Aorta (tissue), 4 donors: ENCODE data around the gene CASTOR2. TPM values are rescaled to one million over a fixed set of nuclear protein-coding genes. Genes with fewer than 3 reads are reported as not detected.

ENCODE experiments used
- polyA plus RNA-seq, 2 donors: library from polyadenylated mRNA; stranded (reverse); fragments of 200-250 nt; gene quantifications; one replicate each; pipeline ENCODE4 v1.2.3, GENCODE V29; 2013
- total RNA-seq, 2 donors: library from RNA; stranded (reverse); fragmentation: NEBNext Ultra II Directional; extraction: Animal tissue kit (Norgen Biotek cat#: 25700); gene quantifications; one replicate each; pipeline ENCODE4 v1.2.1, GENCODE V29; 2021
- donor health status: healthy with polysubstance abuse.
- donor health status: Bipolar disorder and iron deficiency.
- donor health status: DM: no; HTN: no; CAD: no.
- donor health status: DM: yes; HTN: yes; CAD: no.

CASTOR2 gene
- total and polyA plus RNA-seq, 4 donors = 1.2 to 27.1 (median 12.4) TPM

Other genes starting within 250 kb of the CASTOR2 start
- 10 to 100 TPM in 1 of 2 donors, 1 to 10 TPM in 1; 7.0 to 16.4 TPM for gene NCF1, start 190.7 kb upstream of the CASTOR2 start, total RNA-seq
- gene NCF1, start 190.7 kb upstream of the CASTOR2 start, polyA plus RNA-seq = 1 to 10 TPM in 1 of 2 donors, under 1 TPM in 1; 0.87 to 4.4 TPM
- 10 to 100 TPM; 25.6 to 40.6 TPM for gene GTF2IRD2, start 113.1 kb upstream of the CASTOR2 start, total RNA-seq
- gene GTF2IRD2, start 113.1 kb upstream of the CASTOR2 start, polyA plus RNA-seq = 10 to 100 TPM in 1 of 2 donors, 1 to 10 TPM in 1; 1.8 to 25.4 TPM
- gene RCC1L, start 109.1 kb downstream of the CASTOR2 start, total RNA-seq = 10 to 100 TPM; 25.6 to 31.8 TPM
- gene RCC1L, start 109.1 kb downstream of the CASTOR2 start, polyA plus RNA-seq = 10 to 100 TPM; 22.5 to 26.8 TPM
- gene GTF2IRD2B, start 127.9 kb downstream of the CASTOR2 start, total RNA-seq = 10 to 100 TPM; 37.9 to 45.9 TPM
- 10 to 100 TPM in 1 of 2 donors, 1 to 10 TPM in 1; 3.3 to 32.7 TPM for gene GTF2IRD2B, start 127.9 kb downstream of the CASTOR2 start, polyA plus RNA-seq